Bronchial epithelial cell (primary cell): ENCODE measurements around the gene SLC25A33. TPM values are rescaled to one million over a fixed set of nuclear protein-coding genes. Genes with fewer than 3 reads are reported as not detected.

Source experiments
- DNase-seq: peaks from one replicate; pipeline ENCODE4 v3.0.0-alpha.2; 2010; ENCODE audit warnings: low read depth
- FAIRE-seq: peaks from 2 replicates; lab custom pipeline; 2011; peaks lifted over from hg19 to GRCh38; lab: Jason Lieb, UNC
- H3K27me3 ChIP-seq: 2 replicates; pipeline ENCODE4 v1.5.1; 2011; ENCODE audit warnings: low read length; ENCODE audit not compliant: control insufficient read depth, insufficient read depth
- H3K36me3 ChIP-seq: 2 replicates; pipeline ENCODE4 v1.5.1; 2011; ENCODE audit warnings: low read length; ENCODE audit not compliant: control insufficient read depth, insufficient read depth
- H3K4me3 ChIP-seq: 2 replicates; pipeline ENCODE4 v1.5.1; 2011; ENCODE audit warnings: mild to moderate bottlenecking, low read depth, low read length, control low read depth
- total RNA-seq: library from RNA; depleted of rRNA; stranded (reverse); fragments of >200 nt; gene quantifications from 2 replicates; pipeline ENCODE4 v1.2.1, GENCODE V29; 2014
- TF ChIP-seq, protein P1 (sequence below): IDR thresholded peaks from 2 replicates; pipeline ENCODE4 v1.5.1; 2011; ENCODE audit warnings: mild to moderate bottlenecking, moderate library complexity, low read length, control low read depth, inconsistent platforms; ENCODE audit not compliant: insufficient read depth, severe bottlenecking

Gene SLC25A33
- total RNA-seq, 1 donor from 2014 or later: 9.5 TPM

DNA sequence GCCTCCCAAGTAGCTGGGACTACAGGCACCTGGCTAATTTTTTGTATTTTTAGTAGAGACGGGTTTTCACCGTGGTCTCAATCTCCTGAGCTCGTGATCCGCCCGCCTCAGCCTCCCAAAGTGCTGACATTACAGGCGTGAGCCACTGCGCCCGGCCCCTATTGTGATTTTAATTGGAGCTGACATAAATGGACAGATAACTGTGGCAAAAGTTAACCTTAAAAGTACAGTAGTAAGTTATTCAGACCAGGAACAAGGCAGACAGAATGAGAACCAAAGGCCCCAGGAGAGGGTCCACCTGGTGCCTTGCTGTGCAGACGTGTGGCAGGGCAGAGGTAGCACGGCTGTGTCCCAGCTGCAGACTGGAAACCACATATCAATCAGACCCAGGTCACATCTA, 60.5 kb downstream of the SLC25A33 start:
- FAIRE-seq (no peak), DNase-seq (no peak)
- peaks cover 21% of the 10 kb centered on the region for H3K36me3 ChIP-seq
- no peaks in the 10 kb centered on the region for H3K27me3 ChIP-seq
- TF ChIP-seq, protein P1, sequence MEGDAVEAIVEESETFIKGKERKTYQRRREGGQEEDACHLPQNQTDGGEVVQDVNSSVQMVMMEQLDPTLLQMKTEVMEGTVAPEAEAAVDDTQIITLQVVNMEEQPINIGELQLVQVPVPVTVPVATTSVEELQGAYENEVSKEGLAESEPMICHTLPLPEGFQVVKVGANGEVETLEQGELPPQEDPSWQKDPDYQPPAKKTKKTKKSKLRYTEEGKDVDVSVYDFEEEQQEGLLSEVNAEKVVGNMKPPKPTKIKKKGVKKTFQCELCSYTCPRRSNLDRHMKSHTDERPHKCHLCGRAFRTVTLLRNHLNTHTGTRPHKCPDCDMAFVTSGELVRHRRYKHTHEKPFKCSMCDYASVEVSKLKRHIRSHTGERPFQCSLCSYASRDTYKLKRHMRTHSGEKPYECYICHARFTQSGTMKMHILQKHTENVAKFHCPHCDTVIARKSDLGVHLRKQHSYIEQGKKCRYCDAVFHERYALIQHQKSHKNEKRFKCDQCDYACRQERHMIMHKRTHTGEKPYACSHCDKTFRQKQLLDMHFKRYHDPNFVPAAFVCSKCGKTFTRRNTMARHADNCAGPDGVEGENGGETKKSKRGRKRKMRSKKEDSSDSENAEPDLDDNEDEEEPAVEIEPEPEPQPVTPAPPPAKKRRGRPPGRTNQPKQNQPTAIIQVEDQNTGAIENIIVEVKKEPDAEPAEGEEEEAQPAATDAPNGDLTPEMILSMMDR: no peak
- no peak overlapping the region for H3K4me3 ChIP-seq

DNA sequence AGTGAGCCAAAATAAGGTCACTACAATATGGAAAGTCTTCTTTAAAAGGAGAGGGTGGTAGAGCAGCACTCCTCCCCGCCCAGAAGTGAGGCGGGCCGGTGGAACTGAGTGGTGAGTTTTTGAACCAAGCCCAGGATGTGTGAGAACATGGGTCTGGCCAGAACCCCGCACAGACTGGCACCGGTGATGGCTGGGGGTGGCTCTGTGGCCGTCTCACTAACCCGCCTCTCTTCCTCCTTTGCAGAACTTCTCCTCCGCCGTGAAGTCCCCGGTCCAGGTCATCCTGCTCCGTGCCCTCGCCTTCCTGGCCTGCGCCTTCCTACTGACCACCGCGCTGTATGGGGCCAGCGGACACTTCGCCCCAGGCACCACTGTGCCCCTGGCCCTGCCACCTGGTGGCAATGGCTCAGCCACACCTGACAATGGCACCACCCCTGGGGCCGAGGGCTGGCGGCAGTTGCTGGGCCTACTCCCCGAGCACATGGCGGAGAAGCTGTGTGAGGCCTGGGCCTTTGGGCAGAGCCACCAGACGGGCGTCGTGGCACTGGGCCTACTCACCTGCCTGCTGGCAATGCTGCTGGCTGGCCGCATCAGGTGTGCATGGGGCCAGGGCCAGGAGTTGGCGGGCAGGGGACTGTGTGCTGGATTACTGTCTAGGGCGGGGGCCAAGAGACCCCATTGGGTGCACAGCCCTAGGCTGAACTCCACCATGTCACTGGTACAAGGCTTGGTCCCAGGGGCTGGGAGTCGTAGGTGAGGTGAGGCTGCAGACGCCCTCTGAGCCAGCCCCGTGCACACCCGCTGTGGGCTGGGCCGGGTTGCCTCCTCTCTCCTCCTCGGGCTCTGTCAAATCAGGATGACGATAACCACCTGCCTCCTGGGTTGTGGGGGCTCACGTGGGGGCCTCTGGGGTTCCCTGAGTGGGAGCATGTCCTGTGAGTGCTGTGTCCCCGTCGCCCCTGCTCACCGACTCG, 61.9 kb downstream of the SLC25A33 start:
- no peak overlapping the region for H3K4me3 ChIP-seq
- TF ChIP-seq, protein P1: no peak
- FAIRE-seq (no peak), DNase-seq (no peak)
- H3K36me3 ChIP-seq: peaks cover 21% of the 10 kb centered on the region
- H3K27me3 ChIP-seq: no peaks in the 10 kb centered on the region

DNA sequence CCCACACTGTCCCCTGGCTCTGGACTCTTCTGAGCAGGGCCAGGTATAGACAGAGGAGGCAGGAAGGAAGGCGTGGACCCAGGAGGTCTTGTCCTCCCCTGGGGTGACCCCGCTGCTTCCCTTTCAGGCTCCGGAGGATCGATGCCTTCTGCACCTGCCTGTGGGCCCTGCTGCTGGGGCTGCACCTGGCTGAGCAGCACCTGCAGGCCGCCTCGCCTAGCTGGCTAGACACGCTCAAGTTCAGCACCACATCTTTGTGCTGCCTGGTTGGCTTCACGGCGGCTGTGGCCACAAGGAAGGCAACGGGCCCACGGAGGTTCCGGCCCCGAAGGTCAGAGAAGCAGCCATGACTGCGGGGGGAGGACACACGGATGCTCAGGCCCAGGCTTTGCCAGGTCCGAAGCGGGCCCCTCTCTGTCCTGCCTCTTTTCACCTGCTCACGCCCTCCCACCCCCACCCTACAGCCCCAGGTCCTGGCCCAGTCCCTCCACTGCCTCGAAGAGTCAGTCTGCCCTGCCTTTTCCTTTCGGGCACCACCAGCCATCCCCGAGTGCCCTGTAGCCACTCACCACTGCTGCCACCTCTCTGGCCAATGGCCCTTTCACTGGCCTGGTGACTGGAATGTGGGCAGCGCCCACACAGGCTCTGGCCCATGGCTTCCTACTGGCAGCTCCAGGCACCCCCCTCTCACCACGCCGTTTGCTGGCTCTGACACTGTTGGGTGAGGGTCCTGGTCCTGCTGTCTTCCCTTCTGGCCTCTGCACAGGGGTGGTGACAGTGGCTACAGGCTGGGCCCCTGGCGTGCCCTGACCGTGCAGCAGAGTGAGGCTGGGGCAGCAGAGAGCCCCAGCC, 62.9 kb downstream of the SLC25A33 start:
- FAIRE-seq (no peak), DNase-seq (no peak)
- H3K4me3 ChIP-seq: no peak overlapping the region
- peaks cover 20% of the 10 kb centered on the region for H3K36me3 ChIP-seq
- TF ChIP-seq, protein P1: no peak
- H3K27me3 ChIP-seq: no peaks in the 10 kb centered on the region

DNA sequence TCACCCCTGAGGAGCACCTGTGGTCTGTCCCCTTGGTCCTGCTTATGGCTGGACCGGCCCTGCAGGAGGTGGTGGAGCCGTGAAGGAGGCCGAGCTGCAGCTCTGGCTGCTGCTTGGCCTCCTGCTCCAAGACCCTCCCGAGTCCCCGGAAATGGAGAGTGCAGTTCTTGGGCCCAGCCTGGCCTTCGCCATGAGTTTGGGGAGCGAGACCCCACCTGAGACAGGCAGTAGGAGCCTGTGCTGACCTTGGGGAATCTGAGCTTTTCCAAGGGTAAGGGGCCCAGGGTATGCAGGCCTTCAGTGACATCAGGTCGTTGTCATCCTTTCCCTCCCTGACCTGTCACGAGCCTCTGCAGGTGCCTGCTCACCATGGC, 63.5 kb downstream of the SLC25A33 start:
- TF ChIP-seq, protein P1: no peak
- no peak overlapping the region for H3K4me3 ChIP-seq
- FAIRE-seq: no peak
- no peaks in the 10 kb centered on the region for H3K27me3 ChIP-seq
- H3K36me3 ChIP-seq: peaks cover 15% of the 10 kb centered on the region
- no peak for DNase-seq

DNA sequence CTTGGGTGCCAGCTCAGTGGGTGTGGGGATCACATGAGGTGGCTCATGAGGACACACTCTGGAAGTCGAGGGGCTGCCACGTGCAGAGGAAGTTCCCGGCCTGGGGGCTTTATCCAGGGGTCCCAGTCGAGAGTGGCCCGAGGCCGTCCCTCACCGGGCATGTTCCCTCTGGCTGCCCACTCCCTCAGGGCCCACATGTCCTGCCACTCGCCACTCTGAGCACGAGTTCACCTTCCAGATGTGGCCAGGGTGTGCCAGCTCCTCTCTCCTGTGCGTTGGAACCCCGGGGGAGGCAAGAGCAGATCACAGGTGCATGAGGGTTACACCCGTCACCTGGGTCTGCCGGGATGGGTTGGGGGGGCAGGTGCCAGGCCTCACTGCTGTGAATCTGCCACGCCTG, 64.0 kb downstream of the SLC25A33 start:
- FAIRE-seq (no peak), DNase-seq (no peak)
- peaks cover 12% of the 10 kb centered on the region for H3K36me3 ChIP-seq
- no peak overlapping the region for H3K4me3 ChIP-seq
- TF ChIP-seq, protein P1: no peak
- H3K27me3 ChIP-seq: no peaks in the 10 kb centered on the region
